Activated CD8-positive, alpha-beta memory T cell treated with anti-CD3 and anti-CD28 coated beads for 36 hours (primary cell): ENCODE data around the gene TBC1D8B. TPM values are rescaled to one million over a fixed set of nuclear protein-coding genes. Genes with fewer than 3 reads are reported as not detected.

Experiments used
- total RNA-seq, 2 experiments: library from RNA; stranded (reverse); gene quantifications; one replicate each; pipeline ENCODE4 v1.2.3, GENCODE V29; 2021

The TBC1D8B gene
- total RNA-seq, 2 experiments from 2014 or later: 0.99 to 1.1 TPM

Other genes with a start within 250 kb of the TBC1D8B start
- 1 to 10 TPM; 6.9 to 7.4 TPM for gene RADX, start 190.7 kb upstream of the TBC1D8B start, total RNA-seq
- gene RNF128, start 76.0 kb upstream of the TBC1D8B start, total RNA-seq: not detected
- not detected for gene RIPPLY1, start 100.7 kb downstream of the TBC1D8B start, total RNA-seq
- not detected for gene CLDN2, start 117.7 kb downstream of the TBC1D8B start, total RNA-seq
- gene MORC4, start 197.5 kb downstream of the TBC1D8B start, total RNA-seq: 10 to 100 TPM in 1 of 2 experiments, 1 to 10 TPM in 1; 9.3 to 10.1 TPM